GM15510 (cell line): ENCODE measurements around the gene SDHAF3.

Experiments
- POLR2A ChIP-seq: IDR thresholded peaks from 3 replicates; pipeline ENCODE4 v1.6.1; 2011; ENCODE audit warnings: borderline replicate concordance; ENCODE audit not compliant: insufficient read length; ENCODE audit errors: extremely low read depth

The SDHAF3 gene

GRCh38 chr7:97167749-97168148 lies 50.3 kb downstream of the SDHAF3 start:
- TF ChIP-seq POLR2A, result no peak

- no peak for TF ChIP-seq POLR2A
Measured at GRCh38 chr7:97174303-97174702, 56.8 kb downstream of the SDHAF3 start.

GRCh38 chr7:97179454-97180104 lies 62.1 kb downstream of the SDHAF3 start:
- no peak for TF ChIP-seq POLR2A

- TF ChIP-seq POLR2A, result no peak
Measured at GRCh38 chr7:97187067-97187466, 69.6 kb downstream of the SDHAF3 start.

GRCh38 chr7:97198596-97198995 lies 81.1 kb downstream of the SDHAF3 start:
- no peak for TF ChIP-seq POLR2A

- TF ChIP-seq POLR2A, result no peak
Measured at GRCh38 chr7:97200018-97200417, 82.5 kb downstream of the SDHAF3 start.

GRCh38 chr7:97203957-97204356 lies 86.5 kb downstream of the SDHAF3 start:
- TF ChIP-seq POLR2A, result no peak

GRCh38 chr7:97204821-97205220 lies 87.3 kb downstream of the SDHAF3 start:
- no peak for TF ChIP-seq POLR2A

- no peak for TF ChIP-seq POLR2A
Measured at GRCh38 chr7:97215556-97215955, 98.1 kb downstream of the SDHAF3 start.

- no peak for TF ChIP-seq POLR2A
Measured at GRCh38 chr7:97218767-97219166, 101.3 kb downstream of the SDHAF3 start.

GRCh38 chr7:97219237-97219636 lies 101.7 kb downstream of the SDHAF3 start:
- TF ChIP-seq POLR2A, result no peak

GRCh38 chr7:97224316-97224715 lies 106.8 kb downstream of the SDHAF3 start:
- no peak for TF ChIP-seq POLR2A

GRCh38 chr7:97226541-97226940 lies 109.0 kb downstream of the SDHAF3 start:
- no peak for TF ChIP-seq POLR2A
